A549 (cell line): ENCODE measurements around the gene LMAN1L. TPM values are rescaled to one million over a fixed set of nuclear protein-coding genes. Genes with fewer than 3 reads are reported as not detected.

Source experiments
- ATAC-seq, 2 experiments: fragments of 200-7000 bp in 1 of 2; fragments of >200 bp in 1 of 2; cut with Nextera tagmentation in 1 of 2; cut with Tn5 transposase in 1 of 2; 3 replicates each; pipeline versions ENCODE4 v1.8.0 to v1.9.1; 2018 to 2020; ENCODE audit warnings: mild to moderate bottlenecking in 1 of 2, moderate library complexity in 1 of 2
- CTCF ChIA-PET: fragments of 300-600 bp; sonication (Branson Sonifier 250); formaldehyde crosslinking; extraction: SDS; loops from one replicate; lab custom pipeline; 2021; ENCODE audit warnings: antibody characterized with exemption, inconsistent platforms; lab: Yijun Ruan, JAX
- POLR2A ChIA-PET: fragments of 350-600 bp; formaldehyde crosslinking; extraction: SDS; loops from one replicate; lab custom pipeline; 2021; ENCODE audit warnings: antibody characterized with exemption, inconsistent platforms; lab: Yijun Ruan, JAX
- DNase-seq, 2 experiments: peaks; one replicate each; pipeline versions ENCODE4 v3.0.0 to v3.0.0-alpha.2; 2011 to 2016; ENCODE audit warnings: low read depth in 1 of 2, low spot score in 1 of 2
- FAIRE-seq: peaks from 2 replicates; lab custom pipeline; 2011; peaks lifted over from hg19 to GRCh38; lab: Jason Lieb, UNC
- H3K27ac ChIP-seq, 2 experiments: fragments of >200 bp; sonication (Bioruptor Twin); formaldehyde crosslinking; 3 replicates each; pipeline ENCODE4 v1.5.1; 2016 to 2017
- H3K4me1 ChIP-seq: fragments of >200 bp; sonication (Bioruptor Twin); formaldehyde crosslinking; 3 replicates; pipeline ENCODE4 v1.6.1; 2016
- H3K4me2 ChIP-seq: fragments of >200 bp; sonication (Bioruptor Twin); formaldehyde crosslinking; 3 replicates; pipeline ENCODE4 v1.6.1; 2016
- H3K4me3 ChIP-seq: fragments of >200 bp; sonication (Bioruptor Twin); formaldehyde crosslinking; 3 replicates; pipeline ENCODE4 v1.5.1; 2016
- H3K9me3 ChIP-seq: fragments of >200 bp; sonication (Bioruptor Twin); formaldehyde crosslinking; 3 replicates; pipeline ENCODE4 v1.6.1; 2016
- ATOH8 ChIP-seq: fragments of 250-450 bp; sonication (Bioruptor Pico); IDR thresholded peaks from 2 replicates; pipeline ENCODE4 v1.5.0; 2020; ENCODE audit warnings: low read depth, mild to moderate bottlenecking, moderate library complexity
- BHLHE40 ChIP-seq: IDR thresholded peaks from 2 replicates; pipeline ENCODE4 v1.6.1; 2012; ENCODE audit warnings: low read depth, low read length, inconsistent platforms
- CBX2 ChIP-seq: fragments of 200-600 bp; sonication (generic); IDR thresholded peaks from 2 replicates; pipeline ENCODE4 v1.6.1; 2016; ENCODE audit warnings: low read depth, mild to moderate bottlenecking, borderline replicate concordance
- CHD2 ChIP-seq: fragments of 150-350 bp; IDR thresholded peaks from 2 replicates; pipeline ENCODE4 v1.6.1; 2014; ENCODE audit warnings: low read length; ENCODE audit not compliant: partially characterized antibody
- CHD4 ChIP-seq: fragments of 200-600 bp; sonication (generic); IDR thresholded peaks from 2 replicates; pipeline ENCODE4 v1.6.1; 2016; ENCODE audit warnings: antibody characterized with exemption, mild to moderate bottlenecking, borderline replicate concordance
- E2F6 ChIP-seq: IDR thresholded peaks from 2 replicates; pipeline ENCODE4 v1.6.1; 2012; ENCODE audit warnings: low read depth, borderline replicate concordance
- EHF ChIP-seq: fragments of 250-450 bp; sonication (Bioruptor Pico); IDR thresholded peaks from 2 replicates; pipeline ENCODE4 v1.5.0; 2020; ENCODE audit warnings: mild to moderate bottlenecking
- EHMT2 ChIP-seq: fragments of 200-600 bp; sonication (generic); IDR thresholded peaks from 2 replicates; pipeline ENCODE4 v1.6.1; 2016; ENCODE audit warnings: antibody characterized with exemption, low read depth, mild to moderate bottlenecking, moderate library complexity
- EP300 ChIP-seq, 2 experiments: fragments of >200 bp; sonication (Bioruptor Twin); formaldehyde crosslinking; IDR thresholded peaks; 2 replicates in 1 of 2; 3 replicates in 1 of 2; pipeline ENCODE4 v1.6.1; 2016 to 2017
- ESRRA ChIP-seq: fragments of 150-350 bp; IDR thresholded peaks from 2 replicates; pipeline ENCODE4 v1.6.1; 2014; ENCODE audit warnings: mild to moderate bottlenecking, low read length, borderline replicate concordance
- FOSB ChIP-seq: fragments of 250-450 bp; sonication (Bioruptor Pico); IDR thresholded peaks from 2 replicates; pipeline ENCODE4 v1.5.0; 2020; ENCODE audit warnings: mild to moderate bottlenecking, moderate library complexity
- FOXS1 ChIP-seq: fragments of 250-450 bp; sonication (Bioruptor Pico); IDR thresholded peaks from 2 replicates; pipeline ENCODE4 v1.5.0; 2020; ENCODE audit warnings: mild to moderate bottlenecking, moderate library complexity
- HEYL ChIP-seq: fragments of 250-450 bp; sonication (Bioruptor Pico); IDR thresholded peaks from 2 replicates; pipeline ENCODE4 v1.8.0; 2021; ENCODE audit warnings: mild to moderate bottlenecking, moderate library complexity
- HMGXB4 ChIP-seq: fragments of 250-450 bp; sonication (Bioruptor Pico); IDR thresholded peaks from 2 replicates; pipeline ENCODE4 v1.5.0; 2021; ENCODE audit warnings: mild to moderate bottlenecking, moderate library complexity, borderline replicate concordance
- HOXA7 ChIP-seq: fragments of 250-450 bp; sonication (Bioruptor Pico); IDR thresholded peaks from 2 replicates; pipeline ENCODE4 v1.5.0; 2020; ENCODE audit warnings: mild to moderate bottlenecking, moderate library complexity
- JUN ChIP-seq, 2 experiments: fragments of >200 bp; sonication (Bioruptor Twin); formaldehyde crosslinking; IDR thresholded peaks; 2 replicates in 1 of 2; 3 replicates in 1 of 2; pipeline ENCODE4 v1.6.1; 2016 to 2017
- JUNB ChIP-seq: fragments of >200 bp; sonication (Bioruptor Twin); formaldehyde crosslinking; IDR thresholded peaks from 2 replicates; pipeline ENCODE4 v1.6.1; 2016
- KDM1A ChIP-seq: fragments of 200-600 bp; sonication (generic); IDR thresholded peaks from 2 replicates; pipeline ENCODE4 v1.6.1; 2016; ENCODE audit warnings: low read depth, mild to moderate bottlenecking
- KDM5A ChIP-seq: fragments of 200-600 bp; sonication (generic); IDR thresholded peaks from 2 replicates; pipeline ENCODE4 v1.6.1; 2016; ENCODE audit warnings: antibody characterized with exemption, mild to moderate bottlenecking
- MAZ ChIP-seq: fragments of 150-350 bp; IDR thresholded peaks from 2 replicates; pipeline ENCODE4 v1.6.1; 2014; ENCODE audit warnings: antibody characterized with exemption, low read depth, low read length, borderline replicate concordance
- NFE2L2 ChIP-seq: fragments of 150-350 bp; conservative IDR thresholded peaks from 2 replicates; pipeline ENCODE4 v1.6.1; 2014; ENCODE audit warnings: low read length
- NPAS2 ChIP-seq: fragments of 250-450 bp; sonication (Bioruptor Pico); IDR thresholded peaks from 2 replicates; pipeline ENCODE4 v1.8.0; 2022; ENCODE audit warnings: mild to moderate bottlenecking, moderate library complexity, borderline replicate concordance
- NR3C1 ChIP-seq: fragments of >200 bp; sonication (Bioruptor Twin); formaldehyde crosslinking; IDR thresholded peaks from 3 replicates; pipeline ENCODE4 v1.6.1; 2017
- PHF8 ChIP-seq: fragments of 200-600 bp; sonication (generic); IDR thresholded peaks from 2 replicates; pipeline ENCODE4 v1.6.1; 2016; ENCODE audit warnings: low read depth, mild to moderate bottlenecking, antibody characterized with exemption, moderate library complexity, borderline replicate concordance
- POLR2AphosphoS2 ChIP-seq: conservative IDR thresholded peaks from 2 replicates; pipeline ENCODE4 v1.6.1; 2012; ENCODE audit warnings: low read length, improper control_type of control experiment, inconsistent platforms
- RARB ChIP-seq: fragments of 250-450 bp; sonication (Bioruptor Pico); IDR thresholded peaks from 2 replicates; pipeline ENCODE4 v1.8.0; 2021; ENCODE audit warnings: mild to moderate bottlenecking, moderate library complexity
- SREBF2 ChIP-seq: fragments of 450-650 bp; IDR thresholded peaks from 2 replicates; pipeline ENCODE4 v1.6.1; 2014; ENCODE audit warnings: mild to moderate bottlenecking, moderate library complexity
- ZC3H11A ChIP-seq: fragments of 450-650 bp; IDR thresholded peaks from 2 replicates; pipeline ENCODE4 v1.6.1; 2014; ENCODE audit warnings: antibody characterized with exemption, mild to moderate bottlenecking
- WGBS: methylation state at CpG from one replicate; pipeline ENCODE4 v1.1.6; 2017; ENCODE audit errors: missing lambda C conversion rate; 5-methylcytosine and 5-hydroxymethylcytosine counted together
- polyA plus RNA-seq, 4 experiments: library from polyadenylated mRNA; depleted of rRNA in 3 of 4; stranded (reverse); fragments of >200 nt; fragmentation: RNase III in 1 of 4; extraction: RNeasy Plus Mini Kit Qiagen cat#74134 plus additional on column Dnase treatment in 1 of 4; gene quantifications; 2 replicates in 3 of 4; 3 replicates in 1 of 4; pipeline ENCODE4 v1.2.3, GENCODE V29; 2011 to 2017

The LMAN1L gene
- polyA plus RNA-seq, 2 of the 4 experiments (the other 2 are of a cell fraction): not detected

GRCh38 chr15:74808078-74808839 is 4.4 kb upstream of the LMAN1L start:
- no peak for FAIRE-seq
- TF ChIP-seq PHF8 (no peak), SREBF2 (no peak), ESRRA (no peak), HMGXB4 (CRISPR knock-in tag) (no peak)
- Histone ChIP-seq H3K9me3 (no peaks in the 10 kb centered on the region), H3K27ac (no peak overlapping the region), H3K4me1 (no peaks in the 10 kb centered on the region), H3K4me3 (no peak overlapping the region), H3K4me2 (no peak overlapping the region)
- ATAC-seq: peak in 1 of 2 experiments; percentile 23; a peak in 3 of 6 replicates
- ChIA-PET POLR2A (no interaction called here), CTCF (interaction anchor here (1.2 to 66.7 kb wide), 3 partner anchors 11 to 177 kb away, joined by 5 to 1908 read pairs (median 1908); partner anchors contain the start of genes CPLX3, CSK, LMAN1L and ULK3)
- DNase-seq: no peak
- 84% methylated on average over 18 of the region's 18 CpGs for WGBS

GRCh38 chr15:74808840-74809229 is 3.8 kb upstream of the LMAN1L start:
- no peak overlapping the region for H3K27ac ChIP-seq
- ChIA-PET POLR2A (no interaction called here), CTCF (interaction anchor here (1.2 to 66.7 kb wide), 3 partner anchors 10 to 177 kb away, joined by 5 to 1908 read pairs (median 1908); partner anchors contain the start of genes CPLX3, CSK, LMAN1L and ULK3)
- no peak overlapping the region for H3K4me2 ChIP-seq
- H3K9me3 ChIP-seq: no peaks in the 10 kb centered on the region
- TF ChIP-seq NR3C1 (no peak), CHD2 (no peak), EHMT2 (no peak), BHLHE40 (no peak), POLR2AphosphoS2 (no peak), HEYL (no peak), PHF8 (no peak), ATOH8 (CRISPR knock-in tag) (no peak), RARB (CRISPR knock-in tag) (no peak), CHD4 (no peak), EHF (CRISPR knock-in tag) (no peak), KDM1A (no peak), CBX2 (no peak)
- H3K4me1 ChIP-seq: no peaks in the 10 kb centered on the region
- FAIRE-seq: no peak
- ATAC-seq: peak; percentile 48 to 61; a peak in 4 of 6 replicates
- WGBS: 73% methylated on average over 4 of the region's 4 CpGs
- no peak for DNase-seq
- no peak overlapping the region for H3K4me3 ChIP-seq

- ATAC-seq: peak; percentile 12 to 38; a peak in 3 of 6 replicates
- DNase-seq: no peak
- CTCF ChIA-PET: interaction anchor here (65.6 to 66.7 kb wide), 2 partner anchors 10 to 18 kb away, joined by 1908 read pairs; partner anchors contain the start of genes CPLX3, CSK, LMAN1L and ULK3
- Histone ChIP-seq H3K27ac (no peak overlapping the region), H3K4me2 (no peak overlapping the region), H3K4me3 (no peak overlapping the region), H3K9me3 (no peaks in the 10 kb centered on the region), H3K4me1 (no peaks in the 10 kb centered on the region)
- TF ChIP-seq FOSB (no peak), NPAS2 (CRISPR knock-in tag) (no peak), CBX2 (no peak), NFE2L2 (no peak), JUN (IDR thresholded peaks at IDR 0.05) (no peak), ESRRA (no peak), EP300 (IDR thresholded peaks at IDR 0.05) (no peak), ATOH8 (CRISPR knock-in tag) (no peak), JUNB (no peak), POLR2AphosphoS2 (no peak), ZC3H11A (no peak), E2F6 (no peak), CHD2 (no peak), KDM5A (no peak), HOXA7 (CRISPR knock-in tag) (no peak), MAZ (no peak), FOXS1 (CRISPR knock-in tag) (no peak)
- 75% methylated on average over 5 of the region's 5 CpGs for WGBS
- no peak for FAIRE-seq
- POLR2A ChIA-PET: no interaction called here
Observed at GRCh38 chr15:74809242-74809641, 3.4 kb upstream of the LMAN1L start.
